PFSK-1 (cell line): ENCODE data around the gene AP2M1.

ENCODE experiments used
- POLR2AphosphoS5 ChIP-seq: IDR thresholded peaks from 2 replicates; pipeline ENCODE4 v1.6.1; 2012; ENCODE audit warnings: low read depth, mild to moderate bottlenecking, control low read depth, low read length, moderate library complexity
- SIN3A ChIP-seq: IDR thresholded peaks from 2 replicates; pipeline ENCODE4 v1.6.1; 2012; ENCODE audit warnings: mild to moderate bottlenecking, low read length, moderate library complexity, borderline replicate concordance; ENCODE audit not compliant: insufficient read depth

GRCh38 chr3:184209146-184209923 lies 34.7 kb downstream of the AP2M1 start:
- TF ChIP-seq POLR2AphosphoS5, result no peak
- no peak for TF ChIP-seq SIN3A
